ENCODE data around the gene NCLN.
"Not testable (repeated sequence)": the region's sequence is repeated elsewhere in the genome, so short reads cannot be mapped to it uniquely, and the experiment has no call there.

NCLN gene

GRCh38 chr19:3186160-3186688 lies 494 bp downstream of the NCLN start:
- no peak for DNase-seq

GRCh38 chr19:3186891-3187661 lies 1.3 kb downstream of the NCLN start:
- no peak for DNase-seq

GRCh38 chr19:3187662-3188511 lies 2.2 kb downstream of the NCLN start:
- no peak for DNase-seq

- DNase-seq, result no peak
These were observed 3.2 kb downstream of the NCLN start for GRCh38 chr19:3188627-3189596.

- no peak for DNase-seq
These were observed 4.2 kb downstream of the NCLN start for GRCh38 chr19:3189702-3190469.

GRCh38 chr19:3190470-3190770 lies 4.7 kb downstream of the NCLN start:
- DNase-seq, result no peak

- no peak for DNase-seq
These were observed 5.4 kb downstream of the NCLN start for GRCh38 chr19:3190921-3191805.

GRCh38 chr19:3191806-3192104 lies 6.0 kb downstream of the NCLN start:
- DNase-seq, result not testable (repeated sequence)

GRCh38 chr19:3192228-3192635 lies 6.5 kb downstream of the NCLN start:
- DNase-seq, result no peak

GRCh38 chr19:3192684-3193083 lies 7.0 kb downstream of the NCLN start:
- DNase-seq, result no peak

- DNase-seq, result no peak
These were observed 7.8 kb downstream of the NCLN start for GRCh38 chr19:3193256-3194105.

- DNase-seq, result no peak
These were observed 8.7 kb downstream of the NCLN start for GRCh38 chr19:3194106-3195087.

- DNase-seq, result no peak
These were observed 10.6 kb downstream of the NCLN start for GRCh38 chr19:3196064-3196932.

- DNase-seq, result no peak
These were observed 11.1 kb downstream of the NCLN start for GRCh38 chr19:3196933-3197205.

- DNase-seq, result no peak
These were observed 13.4 kb downstream of the NCLN start for GRCh38 chr19:3198901-3199700.

GRCh38 chr19:3201072-3201700 lies 15.5 kb downstream of the NCLN start:
- DNase-seq, result no peak

GRCh38 chr19:3201911-3202310 lies 16.2 kb downstream of the NCLN start:
- DNase-seq, result no peak
